Measurements from ENCODE around the gene NSD2. TPM values are rescaled to one million over a fixed set of nuclear protein-coding genes. Genes with fewer than 3 reads are reported as not detected.

Gene NSD2
- total RNA-seq, 1 donor from 2014 or later, result 44.6 TPM

GRCh38 chr4:1895971-1896657 lies 24.9 kb downstream of the NSD2 start:
- no peaks in the 10 kb centered on the region for H3K9me3 Mint-ChIP-seq
- no peak overlapping the region for H3K27ac Mint-ChIP-seq
- ATAC-seq (ENCODE audit: low read depth), result no peak
- H3K4me1 Mint-ChIP-seq, result peaks cover 6% of the 10 kb centered on the region
- H3K4me3 Mint-ChIP-seq, result no peak overlapping the region
- ChIA-PET CTCF (interaction anchor here (0.9 kb wide), 1 partner anchor 148 kb away, joined by 3 read pairs; no protein-coding TSS in a partner anchor), POLR2A (no interaction called here)
- no peaks in the 10 kb centered on the region for H3K27me3 Mint-ChIP-seq
- TF ChIP-seq, protein P1, sequence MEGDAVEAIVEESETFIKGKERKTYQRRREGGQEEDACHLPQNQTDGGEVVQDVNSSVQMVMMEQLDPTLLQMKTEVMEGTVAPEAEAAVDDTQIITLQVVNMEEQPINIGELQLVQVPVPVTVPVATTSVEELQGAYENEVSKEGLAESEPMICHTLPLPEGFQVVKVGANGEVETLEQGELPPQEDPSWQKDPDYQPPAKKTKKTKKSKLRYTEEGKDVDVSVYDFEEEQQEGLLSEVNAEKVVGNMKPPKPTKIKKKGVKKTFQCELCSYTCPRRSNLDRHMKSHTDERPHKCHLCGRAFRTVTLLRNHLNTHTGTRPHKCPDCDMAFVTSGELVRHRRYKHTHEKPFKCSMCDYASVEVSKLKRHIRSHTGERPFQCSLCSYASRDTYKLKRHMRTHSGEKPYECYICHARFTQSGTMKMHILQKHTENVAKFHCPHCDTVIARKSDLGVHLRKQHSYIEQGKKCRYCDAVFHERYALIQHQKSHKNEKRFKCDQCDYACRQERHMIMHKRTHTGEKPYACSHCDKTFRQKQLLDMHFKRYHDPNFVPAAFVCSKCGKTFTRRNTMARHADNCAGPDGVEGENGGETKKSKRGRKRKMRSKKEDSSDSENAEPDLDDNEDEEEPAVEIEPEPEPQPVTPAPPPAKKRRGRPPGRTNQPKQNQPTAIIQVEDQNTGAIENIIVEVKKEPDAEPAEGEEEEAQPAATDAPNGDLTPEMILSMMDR (IDR thresholded peaks at IDR 0.05), result no peak
- peaks cover 11% of the 10 kb centered on the region for H3K36me3 Mint-ChIP-seq (ENCODE audit: low read depth)
- intact Hi-C loops (cut with micrococcal nuclease), result no loop called here
- DNase-seq, result no peak

- intact Hi-C loops (cut with micrococcal nuclease), result no loop called here
- ATAC-seq (ENCODE audit: low read depth) (no peak), DNase-seq (no peak)
- Mint-ChIP-seq H3K36me3 (ENCODE audit: low read depth) (peaks cover 16% of the 10 kb centered on the region), H3K4me1 (peaks cover 6% of the 10 kb centered on the region), H3K4me3 (no peak overlapping the region), H3K27ac (no peak overlapping the region), H3K27me3 (no peaks in the 10 kb centered on the region), H3K9me3 (no peaks in the 10 kb centered on the region)
- ChIA-PET CTCF (interaction anchor here (6.7 kb wide), 1 partner anchor 150 kb away, joined by 87 read pairs; no protein-coding TSS in a partner anchor), POLR2A (no interaction called here)
- TF ChIP-seq, protein P1 (IDR thresholded peaks at IDR 0.05), result no peak
These were observed 25.4 kb downstream of the NSD2 start for GRCh38 chr4:1896658-1896991.

- TF ChIP-seq, protein P1 (IDR thresholded peaks at IDR 0.05), result no peak
- peaks cover 26% of the 10 kb centered on the region for H3K36me3 Mint-ChIP-seq (ENCODE audit: low read depth)
These were observed 26.8 kb downstream of the NSD2 start for GRCh38 chr4:1898007-1898406.

GRCh38 chr4:1898681-1899080 lies 27.5 kb downstream of the NSD2 start:
- H3K27ac Mint-ChIP-seq, result no peak overlapping the region
- no peak for DNase-seq
- TF ChIP-seq, protein P1 (IDR thresholded peaks at IDR 0.05), result no peak
- POLR2A ChIA-PET, result interaction anchor here (1.6 kb wide), 1 partner anchor 11 kb away, joined by 3 read pairs; no protein-coding TSS in a partner anchor
- no peak for ATAC-seq (ENCODE audit: low read depth)
- intact Hi-C loops (cut with micrococcal nuclease), result loop anchor here (1.0 kb wide), 6 partner anchors 27 to 205 kb away; partner anchors contain the start of genes LETM1 and NSD2
- no peaks in the 10 kb centered on the region for H3K9me3 Mint-ChIP-seq
- no peak overlapping the region for H3K4me3 Mint-ChIP-seq
- H3K27me3 Mint-ChIP-seq, result no peaks in the 10 kb centered on the region
- H3K4me1 Mint-ChIP-seq, result peaks cover 6% of the 10 kb centered on the region
- peaks cover 31% of the 10 kb centered on the region for H3K36me3 Mint-ChIP-seq (ENCODE audit: low read depth)
- CTCF ChIA-PET, result interaction anchor here (1.5 to 6.7 kb wide), 8 partner anchors 10 to 205 kb away, joined by 3 to 87 read pairs (median 5); no protein-coding TSS in a partner anchor

More at GRCh38 chr4:1898007-1898406, 26.8 kb downstream of the NSD2 start:
- Mint-ChIP-seq H3K4me3 (no peak overlapping the region), H3K27me3 (no peaks in the 10 kb centered on the region), H3K4me1 (peaks cover 6% of the 10 kb centered on the region), H3K9me3 (no peaks in the 10 kb centered on the region), H3K27ac (no peak overlapping the region)
- intact Hi-C loops (cut with micrococcal nuclease), result no loop called here
- POLR2A ChIA-PET, result interaction anchor here (0.6 kb wide), 1 partner anchor 35 kb away, joined by 4 read pairs; no protein-coding TSS in a partner anchor
- ATAC-seq (ENCODE audit: low read depth), result no peak
- DNase-seq, result no peak
- CTCF ChIA-PET, result interaction anchor here (1.1 to 6.7 kb wide), 5 partner anchors 24 to 205 kb away, joined by 3 to 87 read pairs (median 4); no protein-coding TSS in a partner anchor
